ENCODE results near the gene MYH10. TPM values are rescaled to one million over a fixed set of nuclear protein-coding genes. Genes with fewer than 3 reads are reported as not detected.

Gene MYH10
- total RNA-seq, 1 donor from 2014 or later = 270 TPM

GRCh38 chr17:8494506-8495111 is 135.9 kb downstream of the MYH10 start:
- peaks cover 19% of the 10 kb centered on the region for H3K36me3 Mint-ChIP-seq (ENCODE audit: low read depth)
- DNase-seq (ENCODE audit: low read depth, low spot score) = no peak
- no peaks in the 10 kb centered on the region for H3K9me3 Mint-ChIP-seq

GRCh38 chr17:8494021-8494420 is 136.5 kb downstream of the MYH10 start:
- Mint-ChIP-seq H3K9me3 (no peaks in the 10 kb centered on the region), H3K27me3 (ENCODE audit: low read depth) (no peaks in the 10 kb centered on the region), H3K36me3 (ENCODE audit: low read depth) (peaks cover 20% of the 10 kb centered on the region), H3K4me1 (no peaks in the 10 kb centered on the region), H3K27ac (ENCODE audit: unreplicated experiment) (no peak overlapping the region), H3K4me3 (no peak overlapping the region)
- DNase-seq (ENCODE audit: low read depth, low spot score) = no peak
- no peak for TF ChIP-seq CTCF (conservative IDR thresholded peaks at IDR 0.05)

More at GRCh38 chr17:8494506-8495111, 135.9 kb downstream of the MYH10 start:
- H3K4me3 Mint-ChIP-seq = no peak overlapping the region
- H3K4me1 Mint-ChIP-seq = no peaks in the 10 kb centered on the region
- no peak for TF ChIP-seq CTCF (conservative IDR thresholded peaks at IDR 0.05)
- H3K27ac Mint-ChIP-seq (ENCODE audit: unreplicated experiment) = no peak overlapping the region
- no peaks in the 10 kb centered on the region for H3K27me3 Mint-ChIP-seq (ENCODE audit: low read depth)

GRCh38 chr17:8492121-8492520 is 138.4 kb downstream of the MYH10 start:
- Mint-ChIP-seq H3K9me3 (no peaks in the 10 kb centered on the region), H3K27me3 (ENCODE audit: low read depth) (no peaks in the 10 kb centered on the region), H3K4me3 (no peak overlapping the region), H3K4me1 (no peaks in the 10 kb centered on the region), H3K36me3 (ENCODE audit: low read depth) (peaks cover 28% of the 10 kb centered on the region), H3K27ac (ENCODE audit: unreplicated experiment) (no peak overlapping the region)
- no peak for DNase-seq (ENCODE audit: low read depth, low spot score)
- TF ChIP-seq CTCF (conservative IDR thresholded peaks at IDR 0.05) = no peak

GRCh38 chr17:8490256-8491023 is 140.1 kb downstream of the MYH10 start:
- Mint-ChIP-seq H3K4me3 (no peak overlapping the region), H3K9me3 (no peaks in the 10 kb centered on the region), H3K27ac (ENCODE audit: unreplicated experiment) (no peak overlapping the region), H3K36me3 (ENCODE audit: low read depth) (peaks cover 42% of the 10 kb centered on the region), H3K27me3 (ENCODE audit: low read depth) (no peaks in the 10 kb centered on the region), H3K4me1 (no peaks in the 10 kb centered on the region)
- no peak for DNase-seq (ENCODE audit: low read depth, low spot score)
- no peak for TF ChIP-seq CTCF (conservative IDR thresholded peaks at IDR 0.05)

GRCh38 chr17:8489841-8490240 is 140.7 kb downstream of the MYH10 start:
- no peak for TF ChIP-seq CTCF (conservative IDR thresholded peaks at IDR 0.05)
- Mint-ChIP-seq H3K36me3 (ENCODE audit: low read depth) (peaks cover 48% of the 10 kb centered on the region), H3K27ac (ENCODE audit: unreplicated experiment) (no peak overlapping the region), H3K9me3 (peaks cover 2% of the 10 kb centered on the region), H3K27me3 (ENCODE audit: low read depth) (no peaks in the 10 kb centered on the region), H3K4me1 (no peaks in the 10 kb centered on the region), H3K4me3 (no peak overlapping the region)
- no peak for DNase-seq (ENCODE audit: low read depth, low spot score)
